T-helper 17 cell (primary cell): ENCODE results near the gene RAB5A. TPM values are rescaled to one million over a fixed set of nuclear protein-coding genes. Genes with fewer than 3 reads are reported as not detected.
"Not testable (repeated sequence)": the region's sequence is repeated elsewhere in the genome, so short reads cannot be mapped to it uniquely, and the experiment has no call there.

ENCODE experiments used
- ATAC-seq: fragments of 150-1000 bp; cut with Tn5 transposase; 2 replicates; pipeline ENCODE4 v1.10.0; 2021; ENCODE audit warnings: mild to moderate bottlenecking, moderate library complexity
- DNase-seq, 3 donors: peaks; one replicate each; pipeline versions ENCODE4 v3.0.0 to v3.0.0-alpha.2; 2020 to 2021
- H3K9me3 ChIP-seq: one replicate; pipeline ENCODE4 v1.7.0; 2013; ENCODE audit warnings: low read length, mild to moderate bottlenecking; ENCODE audit not compliant: control insufficient read depth, poor library complexity, severe bottlenecking
- H3K27ac Mint-ChIP-seq: one replicate; pipeline ENCODE4 v1.8.0; 2022; ENCODE audit warnings: mild to moderate bottlenecking, moderate library complexity, mixed read lengths
- H3K27me3 Mint-ChIP-seq: one replicate; pipeline ENCODE4 v1.8.0; 2022; ENCODE audit warnings: mixed read lengths
- H3K36me3 Mint-ChIP-seq: one replicate; pipeline ENCODE4 v1.8.0; 2022; ENCODE audit warnings: low read depth, mixed read lengths
- H3K4me1 Mint-ChIP-seq: one replicate; pipeline ENCODE4 v1.8.0; 2022; ENCODE audit warnings: mild to moderate bottlenecking, mixed read lengths
- H3K4me3 Mint-ChIP-seq: one replicate; pipeline ENCODE4 v1.8.0; 2022; ENCODE audit warnings: mild to moderate bottlenecking, moderate library complexity, mixed read lengths
- total RNA-seq, 4 donors: library from RNA in 2 of 4; stranded (reverse) in 2 of 4; gene quantifications; one replicate each; pipeline ENCODE4 v1.2.3 and lab custom pipeline; 2022 to 2026

The RAB5A gene
- total RNA-seq, 2 donors from 2014 or later: 102 to 112 TPM

GRCh38 chr3:20015525-20015924, 68.6 kb downstream of the RAB5A start:
- ATAC-seq (no peak), DNase-seq (no peak)
- no peak overlapping the region for H3K4me3 Mint-ChIP-seq
- no peaks in the 10 kb centered on the region for H3K36me3 Mint-ChIP-seq
- no peaks in the 10 kb centered on the region for H3K4me1 Mint-ChIP-seq
- no peak overlapping the region for H3K27ac Mint-ChIP-seq
- no peaks in the 10 kb centered on the region for H3K27me3 Mint-ChIP-seq
- no peaks in the 10 kb centered on the region for H3K9me3 ChIP-seq

- H3K27ac Mint-ChIP-seq, DNase-seq, H3K27me3 Mint-ChIP-seq, H3K4me1 Mint-ChIP-seq, ATAC-seq, H3K36me3 Mint-ChIP-seq, H3K9me3 ChIP-seq, H3K4me3 Mint-ChIP-seq: not testable (repeated sequence)
These were observed 69.2 kb downstream of the RAB5A start for GRCh38 chr3:20016076-20016475.

- ATAC-seq (no peak), DNase-seq (no peak)
- Mint-ChIP-seq H3K4me3 (no peak overlapping the region), H3K27me3 (no peaks in the 10 kb centered on the region), H3K27ac (peak overlapping the region; percentile 37), H3K36me3 (no peaks in the 10 kb centered on the region), H3K4me1 (peaks cover 9% of the 10 kb centered on the region)
- H3K9me3 ChIP-seq: no peaks in the 10 kb centered on the region
These were observed 76.2 kb downstream of the RAB5A start for GRCh38 chr3:20022954-20023622.

- no peak overlapping the region for H3K4me3 Mint-ChIP-seq
- H3K27me3 Mint-ChIP-seq: no peaks in the 10 kb centered on the region
- no peak for ATAC-seq
- peaks cover 9% of the 10 kb centered on the region for H3K4me1 Mint-ChIP-seq
- H3K9me3 ChIP-seq: no peaks in the 10 kb centered on the region
- DNase-seq: no peak
- peak overlapping the region; percentile 37 for H3K27ac Mint-ChIP-seq
- H3K36me3 Mint-ChIP-seq: no peaks in the 10 kb centered on the region
These were observed 76.9 kb downstream of the RAB5A start for GRCh38 chr3:20023623-20024405.

- H3K27ac Mint-ChIP-seq: no peak overlapping the region
- no peaks in the 10 kb centered on the region for H3K9me3 ChIP-seq
- H3K4me3 Mint-ChIP-seq: no peak overlapping the region
- no peaks in the 10 kb centered on the region for H3K27me3 Mint-ChIP-seq
- peaks cover 9% of the 10 kb centered on the region for H3K4me1 Mint-ChIP-seq
- DNase-seq (no peak), ATAC-seq (no peak)
- no peaks in the 10 kb centered on the region for H3K36me3 Mint-ChIP-seq
These were observed 80.2 kb downstream of the RAB5A start for GRCh38 chr3:20027136-20027535.

- no peak for ATAC-seq
- Mint-ChIP-seq H3K27ac (no peak overlapping the region), H3K4me3 (no peak overlapping the region), H3K4me1 (peaks cover 3% of the 10 kb centered on the region), H3K27me3 (no peaks in the 10 kb centered on the region), H3K36me3 (no peaks in the 10 kb centered on the region)
- no peaks in the 10 kb centered on the region for H3K9me3 ChIP-seq
- no peak for DNase-seq
These were observed 82.0 kb downstream of the RAB5A start for GRCh38 chr3:20028905-20029331.

- not testable (repeated sequence) for H3K4me1 Mint-ChIP-seq, DNase-seq, H3K9me3 ChIP-seq, ATAC-seq, H3K27me3 Mint-ChIP-seq, H3K4me3 Mint-ChIP-seq, H3K27ac Mint-ChIP-seq, H3K36me3 Mint-ChIP-seq
These were observed 85.0 kb downstream of the RAB5A start for GRCh38 chr3:20031939-20032338.

Other genes with a start within 250 kb of the RAB5A start
- gene EFHB, start 12.9 kb upstream of the RAB5A start, total RNA-seq: 1 to 10 TPM in 1 of 2 donors, under 1 TPM in 1; 0.68 to 1.0 TPM
- gene PP2D1, start 65.2 kb downstream of the RAB5A start, total RNA-seq: not detected
- gene KAT2B, start 93.3 kb downstream of the RAB5A start, total RNA-seq: 100 to 1,000 TPM; 157 to 161 TPM
- 1 to 10 TPM; 1.0 to 1.5 TPM for gene SGO1, start 239.1 kb downstream of the RAB5A start, total RNA-seq